ENCODE data around the gene OTX1. TPM values are rescaled to one million over a fixed set of nuclear protein-coding genes. Genes with fewer than 3 reads are reported as not detected.

OTX1 gene
- total and polyA plus RNA-seq, 10 of the 15 experiments (the other 5 are each of a cell fraction or from before 2014, with no cell fraction given), result 0.04 to 0.67 (median 0.23) TPM; not detected in 2

- Histone ChIP-seq H3K9me3 (replicated peaks; ENCODE audit: control insufficient read depth, insufficient read depth, low read length) (no peaks in the 10 kb centered on the region), H3K27me3 (replicated peaks in 1 of 2; ENCODE audit: control insufficient read depth in 2 of 2, insufficient read depth in 2 of 2, low read length in 1 of 2) (no peaks in the 10 kb centered on the region), H4K20me1 (ENCODE audit: control insufficient read depth, insufficient read depth) (no peaks in the 10 kb centered on the region), H3K79me2 (ENCODE audit: control insufficient read depth, insufficient read depth, low read length) (no peaks in the 10 kb centered on the region), H2AFZ (ENCODE audit: control insufficient read depth, low read depth, low read length) (no peak overlapping the region), H3K36me3 (ENCODE audit: control insufficient read depth in 2 of 2, insufficient read depth in 2 of 2, low read length in 1 of 2) (no peaks in the 10 kb centered on the region), H3K9ac (ENCODE audit: control insufficient read depth, insufficient read depth, low read length) (no peak overlapping the region), H3K27ac (ENCODE audit: control insufficient read depth, insufficient read depth) (no peak overlapping the region), H3K4me1 (ENCODE audit: control insufficient read depth, insufficient read depth, low read length) (no peaks in the 10 kb centered on the region), H3K4me2 (ENCODE audit: control insufficient read depth, insufficient read depth) (no peak overlapping the region), H3K4me3 (no peak overlapping the region)
- no peak for TF ChIP-seq BCLAF1 (IDR thresholded peaks at IDR 0.05)
- no peak for TF ChIP-seq NBN (IDR thresholded peaks at IDR 0.05)
- TF ChIP-seq BCL3 (IDR thresholded peaks at IDR 0.05; ENCODE audit: borderline replicate concordance, insufficient read depth, low read depth, low read length, poor library complexity, severe bottlenecking), result no peak
- TF ChIP-seq CREB1 (IDR thresholded peaks at IDR 0.05; ENCODE audit: low read depth), result no peak
- TF ChIP-seq MLLT1 (IDR thresholded peaks at IDR 0.05), result no peak
- no peak for TF ChIP-seq BCL11A (IDR thresholded peaks at IDR 0.05; ENCODE audit: low read depth, low read length)
- no peak for TF ChIP-seq MTA3 (IDR thresholded peaks at IDR 0.05; ENCODE audit: borderline replicate concordance, low read length)
- TF ChIP-seq ZBTB33 (IDR thresholded peaks at IDR 0.05), result no peak
- intact Hi-C loops (cut with micrococcal nuclease; ENCODE audit: unreplicated experiment) (no loop called here), in situ Hi-C loops (cut with MboI) (no loop called here)
- ATAC-seq (no peak), FAIRE-seq (no peak), DNase-seq (ENCODE audit: low read depth, low spot score) (no peak)
- ChIA-PET SMC1A (ENCODE audit: uncharacterized antibody, unreplicated experiment) (interaction anchor here (1.1 to 2.2 kb wide), 4 partner anchors 10 to 225 kb away, joined by 4 to 8 read pairs (median 5); no protein-coding TSS in a partner anchor), CTCF (interaction anchor here (0.9 to 2.0 kb wide), 4 partner anchors 11 to 237 kb away, joined by 3 to 7 read pairs (median 4); no protein-coding TSS in a partner anchor), RAD21 (ENCODE audit: unreplicated experiment) (interaction anchor here (1.1 to 1.4 kb wide), 2 partner anchors 106 to 226 kb away, joined by 3 to 5 read pairs; no protein-coding TSS in a partner anchor), POLR2A (interaction anchor here (1.3 kb wide), 1 partner anchor 13 kb away, joined by 4 read pairs; no protein-coding TSS in a partner anchor)
- 100% methylated on average over 1 of the region's 1 CpG for WGBS (ENCODE audit: insufficient coverage, insufficient replicate concordance, low lambda C conversion rate, missing lambda C conversion rate)
- no TSS peak for BruUV-seq (replicated peaks)
Measured at GRCh38 chr2:63012541-63012940, 38.1 kb upstream of the OTX1 start.
